SH-SY5Y (cell line): Measurements from ENCODE around the gene SKAP2.

Source experiments
- GATA2 ChIP-seq: IDR thresholded peaks from 2 replicates; pipeline ENCODE4 v1.6.1; 2011; ENCODE audit warnings: mild to moderate bottlenecking, low read depth, low read length
- GATA3 ChIP-seq: IDR thresholded peaks from 2 replicates; pipeline ENCODE4 v1.6.1; 2011; ENCODE audit warnings: low read depth, mild to moderate bottlenecking, low read length, moderate library complexity

DNA sequence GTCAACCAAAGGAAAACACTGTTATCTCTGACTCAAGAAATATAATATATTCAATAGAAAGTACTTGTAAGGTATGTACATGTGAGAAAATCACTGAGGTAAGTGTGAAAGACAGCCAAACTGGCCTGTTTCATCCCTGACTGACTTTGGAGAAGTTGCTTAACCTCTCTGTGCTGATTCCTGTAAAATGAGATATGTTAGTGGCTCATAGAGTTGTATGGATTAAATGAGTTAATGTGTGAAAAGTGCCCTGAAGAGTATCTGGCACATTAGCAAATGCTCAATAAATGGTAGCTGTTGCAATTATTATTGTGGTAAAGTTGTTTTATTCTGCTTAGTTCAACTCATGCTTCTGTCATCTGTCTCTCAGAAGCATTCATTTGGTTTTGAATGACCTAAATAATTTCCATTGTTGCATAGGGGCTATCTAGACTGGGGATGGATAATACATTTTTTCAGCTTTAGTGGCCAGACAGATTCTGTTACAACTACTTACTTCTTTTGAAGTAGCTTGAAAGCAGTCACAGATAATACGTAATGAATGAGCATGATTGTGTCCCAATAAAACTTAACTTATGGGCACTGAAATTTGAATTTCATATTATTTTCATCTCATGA is 84.3 kb downstream of the SKAP2 start:
- no peak for TF ChIP-seq GATA2
- TF ChIP-seq GATA3: no peak
